ENCODE measurements around the gene CLSTN1. TPM values are rescaled to one million over a fixed set of nuclear protein-coding genes. Genes with fewer than 3 reads are reported as not detected.

CLSTN1 gene
- total RNA-seq, 2 donors from 2014 or later = 41.7 to 55.5 TPM

DNA sequence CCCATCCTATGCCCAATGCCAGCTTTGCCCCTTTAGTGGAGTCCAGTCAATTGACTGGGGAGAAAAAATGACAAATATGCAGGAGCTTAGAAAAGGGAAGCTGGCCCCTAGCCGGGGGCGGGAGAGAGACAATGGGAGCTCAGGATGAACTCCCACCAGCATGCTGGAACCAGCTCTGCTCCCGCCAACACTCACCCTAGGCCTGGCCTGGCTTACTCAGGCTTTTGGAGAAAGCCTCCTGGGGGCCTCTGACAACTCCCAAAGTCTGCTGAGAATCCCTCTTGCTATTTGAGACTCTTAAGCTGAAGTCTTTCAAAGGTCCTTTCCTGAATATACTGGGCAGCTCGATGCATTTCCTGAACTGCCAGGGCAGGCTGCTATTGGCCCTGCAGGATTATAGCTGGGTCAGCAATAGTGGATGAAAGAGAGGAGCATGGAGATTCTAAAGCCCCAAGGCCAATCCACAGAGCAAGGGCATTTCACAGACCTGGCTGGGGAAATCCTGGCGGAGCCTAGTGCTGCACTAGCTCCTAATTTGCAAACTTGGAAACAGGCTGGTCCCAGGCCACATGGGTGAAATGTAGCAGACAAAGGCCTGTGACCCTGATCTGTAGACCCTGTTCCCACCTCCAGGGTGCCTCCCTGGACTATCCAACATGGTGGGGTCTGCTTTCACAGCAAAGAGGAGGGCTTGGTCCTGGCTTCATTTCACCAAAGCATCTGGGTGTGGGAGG, 35.7 kb upstream of the CLSTN1 start:
- Mint-ChIP-seq H3K4me1 (peaks cover 6% of the 10 kb centered on the region), H3K27ac (no peak overlapping the region), H3K4me3 (no peak overlapping the region), H3K36me3 (ENCODE audit: low read depth) (no peaks in the 10 kb centered on the region), H3K27me3 (no peaks in the 10 kb centered on the region), H3K9me3 (no peaks in the 10 kb centered on the region)
- no peak for ATAC-seq (replicated peaks)

DNA sequence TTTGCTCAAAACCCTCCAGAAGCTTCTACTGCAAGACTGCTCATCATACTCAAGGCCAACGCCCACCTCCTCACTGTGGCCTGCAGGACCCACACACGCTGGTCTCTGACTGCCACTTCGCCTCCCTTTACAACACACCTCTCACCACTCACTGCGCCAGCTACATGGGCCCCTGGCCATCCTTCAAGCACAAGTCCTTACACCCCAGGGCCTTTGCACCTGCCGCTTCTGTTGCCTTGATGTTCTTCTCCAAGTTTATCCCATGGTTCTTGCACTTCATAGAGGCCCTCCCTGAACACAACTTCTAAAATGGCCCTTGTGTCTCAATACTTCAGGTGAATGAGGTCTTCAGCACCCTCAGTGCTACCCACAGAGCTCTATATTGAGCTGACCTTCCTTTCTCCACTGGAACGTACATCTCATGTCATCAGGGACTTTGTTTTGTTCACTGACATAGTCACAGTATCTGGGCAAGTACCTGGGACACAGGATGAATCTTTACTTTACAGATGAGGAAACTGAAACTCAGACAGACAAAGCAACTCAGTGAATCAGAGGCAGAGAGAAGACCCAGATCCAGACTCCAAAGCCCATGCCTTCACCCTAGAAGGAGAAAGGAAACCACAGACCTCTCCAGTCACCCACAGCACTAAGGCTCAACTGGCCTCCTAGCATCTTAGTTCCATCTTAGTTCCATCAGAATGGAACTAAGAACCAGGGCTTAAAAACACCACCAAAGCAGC, 34.7 kb upstream of the CLSTN1 start:
- Mint-ChIP-seq H3K4me1 (peaks cover 6% of the 10 kb centered on the region), H3K27me3 (no peaks in the 10 kb centered on the region), H3K27ac (peak overlapping the region; percentile 66), H3K4me3 (no peak overlapping the region), H3K36me3 (ENCODE audit: low read depth) (no peaks in the 10 kb centered on the region), H3K9me3 (no peaks in the 10 kb centered on the region)
- ATAC-seq (replicated peaks) = peak; percentile 97

DNA sequence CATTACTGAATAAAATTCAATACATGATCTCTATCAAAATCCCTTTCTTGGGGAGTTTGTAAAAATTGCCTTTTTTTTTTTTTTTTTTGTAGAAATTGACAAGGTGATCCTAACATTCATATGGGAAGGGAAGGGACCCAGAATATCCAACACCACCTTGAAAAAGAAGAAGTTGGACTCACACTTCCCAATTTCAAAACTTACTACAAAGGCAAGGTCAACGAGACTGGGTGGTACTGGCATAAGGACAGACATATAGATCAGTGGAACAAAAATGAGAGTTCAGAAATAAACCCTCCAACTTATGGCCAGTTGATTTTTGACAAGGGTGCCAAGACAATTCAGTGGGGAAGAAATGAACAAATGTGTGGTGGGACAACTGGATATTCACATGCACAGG, 31.4 kb upstream of the CLSTN1 start:
- no peak overlapping the region for H3K4me3 Mint-ChIP-seq
- H3K36me3 Mint-ChIP-seq (ENCODE audit: low read depth) = no peaks in the 10 kb centered on the region
- H3K27me3 Mint-ChIP-seq = no peaks in the 10 kb centered on the region
- H3K9me3 Mint-ChIP-seq = no peaks in the 10 kb centered on the region
- no peak for ATAC-seq (replicated peaks)
- peaks cover 6% of the 10 kb centered on the region for H3K4me1 Mint-ChIP-seq
- no peak overlapping the region for H3K27ac Mint-ChIP-seq

DNA sequence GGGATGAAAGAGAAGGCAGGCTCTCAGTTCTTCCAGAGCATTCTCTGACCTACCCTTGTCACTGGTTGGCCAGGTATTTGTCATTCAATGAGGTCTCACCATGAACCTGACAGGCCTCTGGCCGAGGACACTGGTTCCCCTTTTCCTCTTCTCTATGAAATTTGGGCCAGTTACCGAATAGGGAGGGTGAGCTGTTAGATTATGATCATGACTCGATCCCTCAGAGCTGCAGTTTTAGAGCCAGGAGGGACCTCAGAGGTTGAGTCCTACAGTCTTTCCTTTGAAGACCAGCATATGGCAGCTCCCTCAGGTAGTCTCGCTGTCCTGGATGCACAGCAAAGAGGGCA, 29.5 kb upstream of the CLSTN1 start:
- no peaks in the 10 kb centered on the region for H3K9me3 Mint-ChIP-seq
- no peak overlapping the region for H3K27ac Mint-ChIP-seq
- no peak overlapping the region for H3K4me3 Mint-ChIP-seq
- no peaks in the 10 kb centered on the region for H3K27me3 Mint-ChIP-seq
- no peak for ATAC-seq (replicated peaks)
- peaks cover 1% of the 10 kb centered on the region for H3K4me1 Mint-ChIP-seq
- no peaks in the 10 kb centered on the region for H3K36me3 Mint-ChIP-seq (ENCODE audit: low read depth)

DNA sequence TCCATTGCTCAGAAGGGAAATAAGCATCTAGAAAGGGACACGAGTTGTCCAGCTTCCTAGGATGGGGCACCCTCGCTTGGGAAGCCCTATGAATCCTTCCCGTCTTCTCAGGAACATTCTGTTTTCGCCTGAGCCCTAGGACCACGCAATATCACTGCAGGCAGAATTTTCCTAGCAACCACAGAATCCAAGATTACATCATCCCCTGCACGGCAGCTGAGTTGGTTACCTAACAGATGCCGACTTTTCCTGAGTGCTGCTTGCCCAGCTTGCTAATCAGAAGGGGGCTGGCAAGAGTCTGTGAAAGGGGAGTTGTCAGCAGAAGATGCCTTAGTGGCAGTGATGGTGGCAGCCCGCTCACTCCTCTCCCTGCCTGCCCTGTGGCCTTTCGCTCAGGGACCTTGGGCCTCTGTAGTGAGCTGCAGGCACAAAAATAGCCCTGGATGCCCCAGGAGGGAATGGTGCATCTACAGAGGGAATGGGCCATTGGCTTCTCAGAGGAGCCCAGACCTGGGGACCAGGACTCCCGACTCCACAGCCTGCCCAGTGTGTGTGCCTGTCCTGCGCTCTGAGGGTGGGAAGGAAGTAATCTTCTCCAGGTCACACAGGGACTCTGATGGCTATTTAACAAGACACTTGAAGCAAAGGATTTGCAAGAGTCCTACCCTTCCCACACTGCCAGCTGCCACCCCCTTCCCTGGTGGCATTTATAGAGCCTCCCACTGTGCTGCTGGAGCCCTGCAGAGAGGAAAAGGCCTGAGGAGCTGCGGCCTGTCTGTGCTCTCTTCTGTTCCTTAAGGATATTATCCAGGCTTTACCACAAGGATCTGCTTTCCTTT, 28.9 kb upstream of the CLSTN1 start:
- Mint-ChIP-seq H3K36me3 (ENCODE audit: low read depth) (no peaks in the 10 kb centered on the region), H3K4me1 (no peaks in the 10 kb centered on the region), H3K4me3 (no peak overlapping the region), H3K27me3 (no peaks in the 10 kb centered on the region), H3K9me3 (no peaks in the 10 kb centered on the region), H3K27ac (no peak overlapping the region)
- no peak for ATAC-seq (replicated peaks)

DNA sequence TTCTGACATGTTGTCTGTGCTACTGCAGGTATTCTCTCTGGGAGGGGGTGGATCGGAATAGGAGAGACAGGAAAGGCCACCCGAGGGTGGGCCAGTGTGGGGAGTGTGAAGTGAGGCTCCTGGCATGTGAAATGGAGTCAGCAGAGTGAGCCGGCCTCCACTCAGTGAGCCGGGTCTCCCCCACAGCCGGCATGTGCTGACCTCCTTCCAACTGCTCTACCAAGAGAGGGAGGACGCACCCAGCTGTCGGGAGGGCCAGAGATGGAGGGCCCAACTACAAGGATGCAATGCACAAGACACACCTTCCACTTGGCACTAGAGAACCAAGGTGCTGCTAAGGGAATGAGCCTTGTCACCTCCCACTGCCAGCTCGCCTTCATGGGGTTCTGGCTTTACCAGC, 28.2 kb upstream of the CLSTN1 start:
- H3K4me1 Mint-ChIP-seq = no peaks in the 10 kb centered on the region
- no peak overlapping the region for H3K4me3 Mint-ChIP-seq
- ATAC-seq (replicated peaks) = no peak
- no peaks in the 10 kb centered on the region for H3K36me3 Mint-ChIP-seq (ENCODE audit: low read depth)
- H3K27me3 Mint-ChIP-seq = no peaks in the 10 kb centered on the region
- H3K27ac Mint-ChIP-seq = no peak overlapping the region
- H3K9me3 Mint-ChIP-seq = no peaks in the 10 kb centered on the region

DNA sequence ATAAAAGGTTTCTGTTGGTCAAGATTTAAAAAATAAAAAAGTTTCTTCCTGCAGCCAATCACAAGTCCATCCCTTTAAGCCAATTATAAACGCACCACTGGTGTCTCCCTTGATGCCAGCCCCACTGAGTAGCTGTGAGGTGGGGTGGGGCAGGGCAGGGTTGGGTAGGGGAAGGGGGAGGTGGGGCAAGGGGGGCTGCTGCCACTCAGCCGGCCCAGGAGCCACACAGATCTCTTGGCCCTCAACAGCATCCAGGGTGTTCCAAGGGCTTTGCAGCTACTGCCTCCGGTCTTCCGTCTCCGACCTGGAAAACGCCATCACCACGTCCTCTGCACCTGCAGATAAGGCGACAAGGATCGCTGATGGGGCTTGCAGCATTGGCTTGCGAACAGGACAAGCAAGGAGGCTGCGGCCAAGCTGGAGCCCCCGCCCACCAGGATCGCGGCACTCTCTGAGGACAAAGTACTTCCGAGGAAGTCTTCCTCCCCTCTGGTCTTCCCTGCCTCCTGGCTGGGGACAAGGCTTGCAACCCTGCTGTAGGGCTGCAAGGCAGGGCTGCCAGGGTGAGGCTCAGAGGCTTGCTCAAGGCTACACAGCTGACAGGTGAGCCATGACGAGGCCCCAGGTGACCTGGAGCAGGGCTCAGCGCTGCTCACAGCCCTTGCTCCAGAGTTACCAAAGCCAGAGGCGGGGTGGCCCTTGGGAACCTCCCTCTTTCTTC, 26.8 kb upstream of the CLSTN1 start:
- Mint-ChIP-seq H3K4me1 (no peaks in the 10 kb centered on the region), H3K36me3 (ENCODE audit: low read depth) (no peaks in the 10 kb centered on the region), H3K27ac (no peak overlapping the region), H3K4me3 (no peak overlapping the region), H3K9me3 (no peaks in the 10 kb centered on the region), H3K27me3 (no peaks in the 10 kb centered on the region)
- ATAC-seq (replicated peaks) = no peak

DNA sequence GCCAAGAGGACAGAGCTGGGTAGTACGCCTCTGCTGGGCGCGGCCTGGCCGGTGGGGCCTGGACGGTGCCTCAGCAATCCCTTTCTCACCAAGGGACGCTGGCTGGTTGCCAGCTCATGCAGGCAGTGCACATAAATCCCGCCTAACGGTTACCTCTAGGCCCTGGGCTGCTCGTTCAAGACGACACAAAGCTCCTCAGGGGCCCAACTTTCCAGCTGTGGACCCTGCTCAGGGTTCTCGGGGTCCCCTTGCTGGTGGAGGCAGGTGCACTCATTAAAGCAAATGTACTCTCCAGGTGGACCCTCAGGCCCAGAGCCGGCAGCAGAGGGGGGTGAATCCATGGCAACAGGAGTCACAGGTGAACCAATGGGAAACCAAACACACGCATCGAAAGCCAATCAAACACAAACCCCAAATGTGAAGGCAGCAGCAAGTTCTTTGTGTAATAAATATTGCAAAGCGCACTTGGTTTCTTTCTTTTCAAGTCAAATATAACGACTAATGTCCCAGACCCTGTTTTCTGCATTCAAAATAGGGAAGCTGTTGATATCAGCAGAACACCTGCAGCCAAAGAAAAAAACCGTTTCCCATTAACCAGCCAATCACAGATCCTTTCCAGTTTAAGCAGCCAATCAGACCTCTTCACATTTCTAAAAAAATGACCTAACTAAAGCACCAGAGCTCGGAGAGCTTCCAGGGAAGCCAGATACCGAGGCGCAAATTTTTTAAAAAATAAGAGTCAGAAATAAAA, 26.1 kb upstream of the CLSTN1 start:
- H3K4me3 Mint-ChIP-seq = no peak overlapping the region
- H3K9me3 Mint-ChIP-seq = no peaks in the 10 kb centered on the region
- H3K36me3 Mint-ChIP-seq (ENCODE audit: low read depth) = no peaks in the 10 kb centered on the region
- H3K4me1 Mint-ChIP-seq = no peaks in the 10 kb centered on the region
- no peak overlapping the region for H3K27ac Mint-ChIP-seq
- no peaks in the 10 kb centered on the region for H3K27me3 Mint-ChIP-seq
- no peak for ATAC-seq (replicated peaks)

DNA sequence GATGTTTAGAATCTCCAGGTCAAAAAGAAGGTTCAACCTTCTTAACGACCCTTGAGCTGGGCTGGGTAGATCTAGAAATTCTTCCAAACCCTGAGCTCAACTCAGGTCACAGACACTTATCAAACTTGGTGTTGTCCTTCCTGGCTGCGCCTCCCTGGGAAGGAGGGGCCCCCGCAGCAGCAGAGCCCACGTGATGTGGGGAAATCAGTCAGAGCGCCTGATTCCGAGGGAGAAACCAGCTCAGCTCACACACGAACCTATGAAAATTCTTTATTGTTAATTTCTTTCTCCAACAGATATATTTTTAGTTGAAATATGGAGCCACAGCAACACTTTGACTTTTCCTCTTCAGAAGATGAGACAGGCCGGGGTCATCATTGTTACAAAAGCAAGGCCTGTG, 24.3 kb upstream of the CLSTN1 start:
- no peaks in the 10 kb centered on the region for H3K36me3 Mint-ChIP-seq (ENCODE audit: low read depth)
- no peaks in the 10 kb centered on the region for H3K27me3 Mint-ChIP-seq
- H3K4me3 Mint-ChIP-seq = no peak overlapping the region
- H3K27ac Mint-ChIP-seq = no peak overlapping the region
- no peaks in the 10 kb centered on the region for H3K4me1 Mint-ChIP-seq
- ATAC-seq (replicated peaks) = no peak
- no peaks in the 10 kb centered on the region for H3K9me3 Mint-ChIP-seq

DNA sequence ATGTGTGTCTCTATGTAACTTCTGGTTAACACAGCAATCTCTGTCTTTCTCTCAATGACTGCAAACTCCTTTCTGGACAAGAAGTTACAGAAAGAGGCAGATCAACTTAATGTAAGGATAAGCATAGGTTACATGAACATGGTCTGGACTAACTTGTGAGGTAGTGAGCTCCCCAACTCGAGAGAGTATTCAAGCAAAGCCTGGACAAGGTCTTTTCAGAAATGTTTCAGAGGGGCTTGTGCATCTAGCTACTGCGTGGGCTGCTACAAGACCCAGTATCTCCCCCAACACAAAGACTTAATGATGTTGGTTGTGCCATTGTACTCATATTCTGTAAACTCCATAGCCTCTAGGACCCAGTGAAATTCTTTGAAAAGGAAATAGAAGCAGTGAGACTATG, 23.5 kb upstream of the CLSTN1 start:
- H3K9me3 Mint-ChIP-seq = no peaks in the 10 kb centered on the region
- H3K4me1 Mint-ChIP-seq = no peaks in the 10 kb centered on the region
- H3K4me3 Mint-ChIP-seq = no peak overlapping the region
- H3K36me3 Mint-ChIP-seq (ENCODE audit: low read depth) = no peaks in the 10 kb centered on the region
- H3K27me3 Mint-ChIP-seq = no peaks in the 10 kb centered on the region
- no peak for ATAC-seq (replicated peaks)
- H3K27ac Mint-ChIP-seq = no peak overlapping the region

DNA sequence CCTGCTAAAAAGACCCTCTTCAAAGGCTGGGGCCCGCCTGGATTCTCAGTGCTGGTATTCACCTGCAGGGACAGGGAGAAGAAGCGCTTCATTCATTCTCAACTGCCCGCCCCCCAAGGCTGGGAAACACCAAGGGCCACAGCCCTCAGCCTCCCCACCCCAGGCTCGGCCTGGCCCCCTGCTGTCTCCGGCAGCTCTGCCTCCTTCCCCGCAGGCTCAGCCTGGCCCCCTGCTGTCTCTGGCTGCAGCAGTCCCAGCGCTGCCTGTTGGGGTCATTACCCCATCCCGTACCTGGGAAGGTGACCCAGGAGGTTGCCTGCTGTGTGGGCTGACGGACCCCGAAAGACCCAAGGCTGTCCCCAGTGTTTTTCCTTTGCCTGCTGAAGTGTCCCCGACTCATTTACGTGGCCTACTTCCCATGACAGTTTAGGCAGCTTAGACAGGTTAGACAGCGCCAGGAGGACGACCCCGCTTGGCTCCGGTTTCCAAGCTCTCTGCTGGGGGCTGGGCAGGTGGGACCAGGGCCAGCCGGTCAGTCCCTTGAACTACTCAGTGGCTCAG, 22.9 kb upstream of the CLSTN1 start:
- Mint-ChIP-seq H3K36me3 (ENCODE audit: low read depth) (no peaks in the 10 kb centered on the region), H3K27ac (no peak overlapping the region), H3K4me3 (no peak overlapping the region), H3K27me3 (no peaks in the 10 kb centered on the region), H3K9me3 (no peaks in the 10 kb centered on the region), H3K4me1 (no peaks in the 10 kb centered on the region)
- no peak for ATAC-seq (replicated peaks)

DNA sequence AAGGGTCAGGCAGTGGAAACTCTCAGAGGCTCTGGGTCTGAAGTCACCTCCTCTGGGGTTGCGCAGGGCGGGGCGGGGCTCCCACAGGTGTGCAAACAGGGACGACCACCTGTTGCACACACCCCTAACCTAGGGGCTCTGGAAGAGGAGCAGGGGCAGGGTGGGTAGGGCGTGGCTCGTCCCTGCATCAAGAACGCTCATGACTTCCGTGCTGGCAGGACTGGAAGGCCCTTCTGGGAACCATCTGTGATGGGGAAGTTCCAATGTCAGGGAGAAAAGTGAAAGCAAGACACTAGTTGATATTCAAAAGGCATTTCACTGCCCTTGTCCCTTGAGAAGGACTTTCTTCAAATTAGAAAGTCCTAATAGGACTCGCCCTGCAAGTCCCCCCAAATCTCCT, 22.1 kb upstream of the CLSTN1 start:
- no peak overlapping the region for H3K4me3 Mint-ChIP-seq
- no peaks in the 10 kb centered on the region for H3K9me3 Mint-ChIP-seq
- no peaks in the 10 kb centered on the region for H3K27me3 Mint-ChIP-seq
- no peak overlapping the region for H3K27ac Mint-ChIP-seq
- no peaks in the 10 kb centered on the region for H3K36me3 Mint-ChIP-seq (ENCODE audit: low read depth)
- no peaks in the 10 kb centered on the region for H3K4me1 Mint-ChIP-seq
- ATAC-seq (replicated peaks) = no peak

DNA sequence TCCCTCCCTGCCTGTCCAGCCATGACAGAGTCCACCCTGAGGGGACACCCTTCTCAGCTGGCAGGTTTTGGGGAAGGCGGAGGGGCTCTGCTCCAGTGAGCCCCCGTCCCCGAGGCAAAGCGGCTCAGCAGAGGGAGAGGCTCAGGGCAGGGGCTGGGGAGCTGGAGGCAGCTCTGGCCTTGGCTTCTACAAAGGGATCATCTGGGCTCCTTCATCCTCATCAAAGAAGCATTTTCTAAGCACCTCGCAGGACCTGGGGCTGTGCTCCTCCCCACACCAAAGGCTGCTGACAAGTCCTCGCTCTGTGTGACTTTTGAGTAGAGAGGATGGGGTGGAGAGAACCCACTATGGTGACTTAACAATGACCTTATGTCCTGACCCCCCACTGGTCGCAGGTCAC, 21.0 kb upstream of the CLSTN1 start:
- H3K4me1 Mint-ChIP-seq = no peaks in the 10 kb centered on the region
- H3K4me3 Mint-ChIP-seq = no peak overlapping the region

DNA sequence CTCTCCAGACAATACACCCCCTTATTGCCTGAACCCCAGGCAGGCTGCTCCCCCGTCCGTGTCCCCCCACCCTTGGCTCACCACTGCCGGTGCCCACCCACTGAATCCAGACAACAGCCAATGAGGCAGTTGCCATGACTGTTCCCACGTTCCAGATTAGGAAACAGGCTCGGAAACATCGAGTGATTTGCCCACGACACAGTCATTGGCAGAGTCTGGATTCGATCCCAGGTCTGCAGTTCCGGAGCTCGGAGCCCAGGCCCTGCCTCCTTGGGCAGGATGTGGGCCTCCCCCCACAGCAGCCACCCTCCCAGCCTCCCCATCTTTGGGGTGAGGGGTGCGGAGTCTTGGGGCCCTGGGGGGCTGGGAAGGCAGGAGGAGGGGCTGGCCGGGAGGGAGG, 20.3 kb upstream of the CLSTN1 start:
- Mint-ChIP-seq H3K4me3 (no peak overlapping the region), H3K27ac (no peak overlapping the region)
- ATAC-seq (replicated peaks) = no peak

More for the DNA sequence above, 21.0 kb upstream of the CLSTN1 start:
- ATAC-seq (replicated peaks) = no peak
- no peaks in the 10 kb centered on the region for H3K9me3 Mint-ChIP-seq
- no peak overlapping the region for H3K27ac Mint-ChIP-seq
- no peaks in the 10 kb centered on the region for H3K27me3 Mint-ChIP-seq
- no peaks in the 10 kb centered on the region for H3K36me3 Mint-ChIP-seq (ENCODE audit: low read depth)

More for the DNA sequence above, 20.3 kb upstream of the CLSTN1 start:
- H3K4me1 Mint-ChIP-seq = no peaks in the 10 kb centered on the region
- no peaks in the 10 kb centered on the region for H3K27me3 Mint-ChIP-seq
- H3K9me3 Mint-ChIP-seq = no peaks in the 10 kb centered on the region
- no peaks in the 10 kb centered on the region for H3K36me3 Mint-ChIP-seq (ENCODE audit: low read depth)
